ENCODE measurements around the gene ACP3. TPM values are rescaled to one million over a fixed set of nuclear protein-coding genes. Genes with fewer than 3 reads are reported as not detected.
"Not testable (repeated sequence)": the region's sequence is repeated elsewhere in the genome, so short reads cannot be mapped to it uniquely, and the experiment has no call there.

The ACP3 gene
- total RNA-seq, 2 donors from 2014 or later: 5.6 to 5.9 TPM

- H3K4me1 ChIP-seq (ENCODE audit: control insufficient read depth in 1 of 2, low read depth in 2 of 2): no peaks in the 10 kb centered on the region
- H3K9me3 ChIP-seq: no peaks in the 10 kb centered on the region
- DNase-seq (ENCODE audit: low spot score): no peak
- H3K36me3 ChIP-seq: no peaks in the 10 kb centered on the region
- no peak overlapping the region for H3K4me3 ChIP-seq
- no peak for TF ChIP-seq CTCF (IDR thresholded peaks at IDR 0.05)
- no peaks in the 10 kb centered on the region for H3K27me3 ChIP-seq (replicated peaks; ENCODE audit: insufficient read depth)
- no peak for ATAC-seq (ENCODE audit: insufficient number of reproducible peaks, low FRiP score, low read depth)
- no peak overlapping the region for H3K27ac ChIP-seq
These were observed 65.5 kb downstream of the ACP3 start for GRCh38 chr3:132382688-132383194.

DNA sequence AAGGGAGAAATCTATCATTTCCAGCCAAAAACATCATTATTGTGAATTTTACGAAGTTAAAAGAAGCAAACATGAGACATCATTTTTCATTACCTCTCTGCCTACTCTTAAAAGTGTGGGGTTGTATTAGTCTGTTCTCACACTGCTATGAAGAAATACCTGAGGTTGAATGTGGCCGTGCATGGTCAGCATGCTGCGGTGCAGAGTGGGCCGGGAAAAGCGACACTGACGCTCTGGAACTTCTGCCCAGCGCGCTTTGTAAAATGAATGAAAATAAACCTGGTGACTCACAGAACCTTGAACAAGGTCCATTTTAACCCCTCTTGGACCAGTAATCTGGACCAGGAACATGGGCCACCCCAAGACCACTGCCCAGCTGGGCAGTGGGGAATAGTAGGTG lies 69.1 kb downstream of the ACP3 start:
- no peak overlapping the region for H3K27ac ChIP-seq
- no peak for TF ChIP-seq CTCF (IDR thresholded peaks at IDR 0.05)
- DNase-seq (ENCODE audit: low spot score) (no peak), ATAC-seq (ENCODE audit: insufficient number of reproducible peaks, low FRiP score, low read depth) (no peak)
- no peaks in the 10 kb centered on the region for H3K36me3 ChIP-seq
- no peaks in the 10 kb centered on the region for H3K4me1 ChIP-seq (ENCODE audit: control insufficient read depth in 1 of 2, low read depth in 2 of 2)
- no peaks in the 10 kb centered on the region for H3K9me3 ChIP-seq
- H3K27me3 ChIP-seq (replicated peaks; ENCODE audit: insufficient read depth): no peaks in the 10 kb centered on the region
- no peak overlapping the region for H3K4me3 ChIP-seq

GRCh38 chr3:132392675-132393074 lies 75.5 kb downstream of the ACP3 start:
- not testable (repeated sequence) for H3K4me1 ChIP-seq (ENCODE audit: control insufficient read depth in 1 of 2, low read depth in 2 of 2); H3K27me3 ChIP-seq (replicated peaks; ENCODE audit: insufficient read depth)

DNA sequence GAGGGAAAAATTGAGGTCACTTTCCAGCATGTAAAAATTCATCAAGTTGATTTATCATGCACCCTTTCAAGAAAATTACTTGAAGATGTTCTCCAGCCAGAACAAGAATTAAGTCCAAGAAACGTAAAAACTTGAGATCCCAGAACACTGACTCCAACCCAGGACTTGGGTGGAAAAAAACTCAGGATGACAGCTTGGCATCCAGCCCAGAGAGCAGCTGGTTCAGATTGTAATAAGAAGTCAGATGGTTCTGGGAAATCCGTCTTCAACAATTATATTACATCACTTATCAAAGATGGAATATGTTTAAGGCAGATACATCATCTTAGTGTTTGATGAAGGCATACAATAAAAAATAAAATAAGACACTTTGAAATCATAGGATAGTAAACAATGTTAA lies 77.1 kb downstream of the ACP3 start:
- H3K4me1 ChIP-seq (ENCODE audit: control insufficient read depth in 1 of 2, low read depth in 2 of 2): no peaks in the 10 kb centered on the region
- no peaks in the 10 kb centered on the region for H3K9me3 ChIP-seq
- no peak overlapping the region for H3K4me3 ChIP-seq
- H3K36me3 ChIP-seq: no peaks in the 10 kb centered on the region
- DNase-seq (ENCODE audit: low spot score): no peak
- H3K27me3 ChIP-seq (replicated peaks; ENCODE audit: insufficient read depth): no peaks in the 10 kb centered on the region
- no peak for TF ChIP-seq CTCF (IDR thresholded peaks at IDR 0.05)
- H3K27ac ChIP-seq: no peak overlapping the region
- no peak for ATAC-seq (ENCODE audit: insufficient number of reproducible peaks, low FRiP score, low read depth)

More at GRCh38 chr3:132392675-132393074, 75.5 kb downstream of the ACP3 start:
- H3K27ac ChIP-seq; DNase-seq (ENCODE audit: low spot score); H3K9me3 ChIP-seq; H3K36me3 ChIP-seq; ATAC-seq (ENCODE audit: insufficient number of reproducible peaks, low FRiP score, low read depth); H3K4me3 ChIP-seq: not testable (repeated sequence)

DNA sequence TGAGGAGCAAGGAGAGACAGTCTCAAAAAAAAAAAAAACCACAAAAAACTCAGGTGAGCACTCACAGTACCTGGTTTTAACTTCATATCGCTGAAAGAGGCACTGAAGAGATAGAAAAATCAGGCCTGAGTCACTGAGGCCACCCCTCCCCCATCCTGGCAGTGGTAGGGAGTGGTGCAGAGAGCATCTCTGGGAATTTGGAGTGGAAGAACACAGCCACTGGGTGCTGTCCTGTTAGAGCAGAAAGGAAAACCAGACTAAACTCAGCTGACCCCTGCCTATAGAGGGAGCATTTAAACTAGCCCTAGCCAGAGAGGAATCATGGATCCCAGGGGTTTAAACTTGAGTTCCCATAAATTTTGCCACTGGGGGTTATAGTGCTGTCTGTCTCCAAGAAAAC lies 77.9 kb downstream of the ACP3 start:
- H3K36me3 ChIP-seq: no peaks in the 10 kb centered on the region
- DNase-seq (ENCODE audit: low spot score): no peak

More for the DNA sequence above, 77.9 kb downstream of the ACP3 start:
- Histone ChIP-seq H3K4me1 (ENCODE audit: control insufficient read depth in 1 of 2, low read depth in 2 of 2) (no peaks in the 10 kb centered on the region), H3K9me3 (no peaks in the 10 kb centered on the region), H3K4me3 (no peak overlapping the region), H3K27ac (no peak overlapping the region), H3K27me3 (replicated peaks; ENCODE audit: insufficient read depth) (no peaks in the 10 kb centered on the region)
- no peak for ATAC-seq (ENCODE audit: insufficient number of reproducible peaks, low FRiP score, low read depth)
- no peak for TF ChIP-seq CTCF (IDR thresholded peaks at IDR 0.05)

Data from thoracic aorta (tissue), 2 donors.